ES-I3 (cell line): ENCODE results near the gene CPLX4.
A peak's percentile ranks its signal among the peaks of the same experiment; 100 is the strongest.

Source experiments
- H3K36me3 ChIP-seq: 2 replicates; pipeline ENCODE4 v1.6.1; 2013; ENCODE audit warnings: mild to moderate bottlenecking, low read length, control low read depth, moderate library complexity; ENCODE audit not compliant: insufficient read depth
- H3K4me1 ChIP-seq: 2 replicates; pipeline ENCODE4 v1.6.1; 2013; ENCODE audit warnings: mild to moderate bottlenecking, control low read depth, low read length; ENCODE audit not compliant: insufficient read depth
- H3K9ac ChIP-seq: 2 replicates; pipeline ENCODE4 v1.6.1; 2013; ENCODE audit warnings: low read depth, mild to moderate bottlenecking, low read length, moderate library complexity
- H3K9me3 ChIP-seq: 2 replicates; pipeline ENCODE4 v1.6.1; 2013; ENCODE audit warnings: mild to moderate bottlenecking, low read length, moderate library complexity; ENCODE audit not compliant: control insufficient read depth, insufficient read depth

The CPLX4 gene

DNA sequence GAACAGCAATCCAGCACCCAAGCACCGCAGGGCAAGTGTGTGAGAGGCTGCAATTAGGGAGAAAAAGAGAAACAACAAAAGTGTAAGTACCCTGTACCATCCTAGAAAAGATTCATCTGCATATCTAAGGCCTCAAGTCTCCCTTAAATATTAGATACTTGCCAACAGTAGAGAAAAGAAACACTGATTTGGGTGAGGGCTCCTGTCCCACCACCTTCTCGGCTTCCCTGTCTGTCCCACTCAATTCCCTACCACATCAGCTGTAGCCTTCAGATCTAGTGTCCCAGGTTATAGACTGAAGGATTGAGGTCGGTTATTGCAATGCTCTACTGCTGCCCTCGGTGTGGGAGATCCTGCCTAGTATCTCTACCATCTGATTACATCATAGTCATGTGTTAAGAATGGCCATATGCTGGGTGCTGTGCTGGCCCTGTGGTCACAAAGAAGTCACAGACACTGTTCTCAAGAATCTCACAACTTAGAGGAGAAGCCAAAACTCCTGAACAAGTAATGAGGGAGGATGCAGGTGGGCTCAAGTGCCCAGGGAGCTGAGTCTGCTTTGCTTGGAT lies 47.7 kb downstream of the CPLX4 start:
- H3K9me3 ChIP-seq = no peaks in the 10 kb centered on the region; the same call in 1 of the 2 replicates
- H3K36me3 ChIP-seq = no peaks in the 10 kb centered on the region

DNA sequence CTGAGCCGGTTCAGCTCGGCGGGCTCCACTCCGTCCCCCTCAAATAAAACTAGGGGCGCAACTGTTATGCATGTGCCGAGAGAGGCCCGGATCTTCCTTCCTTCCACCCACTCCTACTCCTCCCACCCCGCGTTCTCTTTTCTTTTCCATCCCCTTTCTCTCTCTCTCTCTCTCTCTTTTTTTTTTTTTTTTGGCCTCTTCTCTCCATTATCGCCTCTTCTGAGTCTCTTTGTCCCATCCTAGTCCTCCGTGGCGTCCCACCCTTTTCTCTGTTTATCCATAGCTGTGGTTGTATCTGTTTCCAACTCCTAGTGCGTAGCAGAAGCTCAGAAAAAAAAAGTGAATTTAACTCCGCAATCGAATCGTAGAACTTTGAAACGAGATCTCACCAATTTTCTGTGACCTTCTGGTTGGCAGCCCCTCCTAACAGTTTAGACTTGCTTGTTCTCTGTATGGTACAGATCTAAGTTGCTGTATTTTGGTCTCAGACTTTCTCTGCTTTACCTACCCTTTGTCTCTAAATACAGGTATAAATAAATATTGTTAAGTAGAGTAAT lies 48.8 kb downstream of the CPLX4 start:
- Histone ChIP-seq H3K9ac (peak overlapping the region; percentile 43; the same call in 1 of the 2 replicates), H3K36me3 (no peaks in the 10 kb centered on the region), H3K9me3 (no peaks in the 10 kb centered on the region; the same call in none of the 2 replicates), H3K4me1 (peaks cover 6% of the 10 kb centered on the region)

More for the DNA sequence above, 47.7 kb downstream of the CPLX4 start:
- Histone ChIP-seq H3K4me1 (peaks cover 6% of the 10 kb centered on the region), H3K9ac (no peak overlapping the region)

DNA sequence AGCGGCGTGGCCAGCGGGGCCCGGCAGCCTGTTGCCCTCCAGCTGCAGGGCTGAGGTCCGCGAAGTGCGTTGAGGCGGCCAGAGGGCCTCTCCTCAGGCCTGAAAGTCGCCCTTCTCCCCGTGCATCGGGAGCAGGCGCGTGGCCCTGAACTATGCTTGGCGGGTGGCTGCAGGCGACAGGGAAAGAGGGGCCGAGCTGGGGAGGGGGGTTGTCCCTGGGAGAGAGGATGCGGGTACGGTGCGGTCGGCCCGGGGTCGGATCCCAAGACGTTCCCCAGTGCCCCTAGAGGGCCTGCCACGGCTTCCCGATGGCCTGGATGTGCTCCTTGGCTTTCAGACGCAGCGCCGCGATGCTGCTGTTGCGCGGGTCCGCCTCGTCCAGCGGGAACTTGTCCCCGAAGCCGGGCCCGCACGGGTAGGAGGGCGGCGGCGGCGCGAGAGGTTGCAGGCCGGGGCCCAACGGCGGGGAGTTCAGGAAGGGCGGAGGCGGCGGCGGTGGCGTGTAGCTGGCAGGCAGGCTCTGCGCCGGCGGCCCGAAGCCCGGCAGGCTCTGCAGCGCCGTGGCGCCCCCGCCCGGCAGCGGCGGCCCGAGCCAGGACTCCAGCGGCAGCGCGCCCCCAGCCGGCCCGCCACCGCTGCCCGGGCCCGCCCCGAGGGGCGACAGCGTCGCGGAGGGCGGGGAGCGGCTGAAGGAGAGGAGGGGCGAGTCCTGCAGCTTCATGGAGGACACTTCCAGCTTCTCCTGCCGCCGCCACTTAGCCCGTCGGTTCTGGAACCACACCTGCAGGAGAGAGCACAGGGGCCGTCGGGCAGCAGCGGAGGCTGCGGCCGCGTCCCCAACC lies 49.5 kb downstream of the CPLX4 start:
- peak overlapping the region; percentile 65; the same call in 1 of the 2 replicates for H3K9ac ChIP-seq
- H3K36me3 ChIP-seq = no peaks in the 10 kb centered on the region
- no peaks in the 10 kb centered on the region; the same call in none of the 2 replicates for H3K9me3 ChIP-seq
- peaks cover 6% of the 10 kb centered on the region; the same call in 1 of the 2 replicates for H3K4me1 ChIP-seq

DNA sequence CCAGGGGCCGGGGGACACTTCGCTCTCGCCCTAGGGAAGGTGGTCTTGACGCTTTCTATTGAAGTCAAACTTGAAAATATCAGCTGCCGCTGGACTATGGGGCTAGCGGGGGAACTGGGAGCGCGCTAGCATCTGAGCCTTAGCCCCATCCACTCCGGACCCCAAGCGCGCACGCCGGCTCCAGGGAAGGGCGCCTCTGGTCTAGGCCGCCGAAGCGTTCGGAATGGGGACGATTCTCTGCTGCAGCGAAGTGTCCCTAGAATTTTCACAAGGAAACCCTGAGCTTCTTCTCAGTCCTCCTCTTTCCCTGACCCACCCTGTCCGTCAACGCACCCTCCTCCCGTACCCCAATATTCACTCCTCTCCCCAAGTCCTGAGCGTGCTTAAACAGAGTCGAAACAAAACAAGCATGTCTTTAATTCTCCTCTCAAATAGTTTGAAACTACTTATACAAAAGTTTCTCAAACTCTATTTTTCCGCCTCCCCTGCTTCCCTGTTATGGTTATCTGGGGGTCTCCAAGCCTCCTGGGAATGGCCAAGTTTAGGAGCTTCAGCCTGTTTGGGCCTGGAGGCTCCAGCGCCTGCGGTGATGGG lies 50.2 kb downstream of the CPLX4 start:
- peaks cover 6% of the 10 kb centered on the region; the same call in 1 of the 2 replicates for H3K4me1 ChIP-seq
- H3K36me3 ChIP-seq = no peaks in the 10 kb centered on the region
- H3K9me3 ChIP-seq = no peaks in the 10 kb centered on the region; the same call in none of the 2 replicates
- H3K9ac ChIP-seq = peak overlapping the region; percentile 65; the same call in 1 of the 2 replicates

DNA sequence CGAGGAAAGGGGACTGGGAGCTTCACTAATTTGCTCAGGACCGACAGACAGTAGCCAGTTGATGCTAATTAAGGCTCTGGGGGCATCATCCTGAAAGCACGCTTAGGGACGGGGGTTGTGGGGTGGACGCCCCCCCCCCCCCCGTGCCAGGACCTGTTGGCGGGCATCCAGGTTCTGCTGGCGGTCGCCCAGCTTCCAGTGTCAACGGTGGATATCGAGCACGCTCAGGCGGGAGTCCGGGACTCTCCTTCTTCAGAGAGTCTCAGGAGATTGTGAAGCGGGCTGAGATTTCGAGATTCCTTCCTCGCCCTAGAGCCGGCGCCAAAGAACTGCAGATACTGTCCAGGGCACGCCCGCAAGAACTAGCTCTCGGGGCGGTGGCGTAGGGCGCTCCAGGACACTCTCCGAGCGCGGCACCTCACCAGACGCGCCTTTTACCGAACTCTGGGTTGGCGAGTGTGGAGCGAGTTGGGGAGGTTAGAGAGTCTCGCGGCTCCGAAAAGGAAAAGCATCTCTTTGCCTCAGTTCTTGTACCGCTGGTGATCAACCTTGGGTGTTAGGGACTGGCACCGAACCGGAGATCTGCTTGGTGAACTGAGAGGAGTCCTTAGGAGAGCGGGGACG lies 50.8 kb downstream of the CPLX4 start:
- H3K4me1 ChIP-seq = peaks cover 6% of the 10 kb centered on the region; the same call in 1 of the 2 replicates
- H3K9me3 ChIP-seq = no peaks in the 10 kb centered on the region; the same call in none of the 2 replicates
- no peaks in the 10 kb centered on the region for H3K36me3 ChIP-seq
- H3K9ac ChIP-seq = no peak overlapping the region

DNA sequence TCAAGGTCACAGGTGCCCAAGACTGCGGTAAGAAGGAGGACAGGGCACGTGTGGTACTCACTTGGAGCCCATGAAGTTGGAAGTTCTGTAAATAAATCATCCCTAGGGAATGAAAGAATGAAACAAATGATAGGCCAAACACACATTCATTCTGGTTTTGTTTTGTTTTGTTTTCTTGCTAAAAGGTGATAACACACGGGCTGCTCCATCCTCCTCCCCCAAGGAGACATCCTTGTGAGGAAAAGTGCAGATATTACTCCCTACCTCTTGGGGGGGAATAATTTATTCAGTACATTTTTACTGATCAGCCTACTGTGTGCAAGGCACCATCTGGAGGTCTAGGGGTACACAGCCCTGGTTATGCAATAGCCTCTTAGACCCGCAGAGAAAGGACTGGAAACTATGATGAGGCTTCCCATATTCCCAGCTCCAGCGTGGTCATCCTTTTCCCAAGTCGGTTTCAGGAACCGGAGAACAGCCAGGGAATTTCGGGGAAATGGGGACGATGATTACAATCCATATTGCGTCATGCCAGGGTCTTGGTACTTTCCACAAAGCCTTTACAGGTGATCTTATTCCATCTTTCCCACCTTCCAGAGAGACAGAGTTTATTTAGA lies 51.5 kb downstream of the CPLX4 start:
- peaks cover 6% of the 10 kb centered on the region; the same call in 1 of the 2 replicates for H3K4me1 ChIP-seq
- no peak overlapping the region for H3K9ac ChIP-seq
- no peaks in the 10 kb centered on the region; the same call in none of the 2 replicates for H3K9me3 ChIP-seq
- no peaks in the 10 kb centered on the region for H3K36me3 ChIP-seq

DNA sequence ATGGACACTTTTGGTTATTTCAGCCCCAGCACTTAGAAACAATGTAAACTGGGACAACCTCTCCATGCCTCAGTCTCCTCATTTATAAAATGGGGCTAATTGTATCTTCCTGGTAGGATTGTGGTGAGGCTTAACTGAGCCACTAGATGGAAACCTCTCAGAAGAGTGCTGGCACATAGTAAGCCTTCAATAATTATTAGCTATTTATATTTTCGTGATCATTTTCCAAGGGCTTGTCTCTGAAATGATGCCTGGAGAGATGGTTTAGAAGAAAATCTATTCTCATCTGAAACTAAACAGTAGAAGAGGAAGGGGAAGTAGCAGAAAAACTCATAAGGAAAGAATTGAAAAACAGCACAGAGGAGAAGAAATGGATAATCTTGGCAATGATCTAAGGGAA lies 52.0 kb downstream of the CPLX4 start:
- Histone ChIP-seq H3K4me1 (peaks cover 6% of the 10 kb centered on the region; the same call in 1 of the 2 replicates), H3K9ac (no peak overlapping the region), H3K9me3 (no peaks in the 10 kb centered on the region; the same call in none of the 2 replicates), H3K36me3 (no peaks in the 10 kb centered on the region)

DNA sequence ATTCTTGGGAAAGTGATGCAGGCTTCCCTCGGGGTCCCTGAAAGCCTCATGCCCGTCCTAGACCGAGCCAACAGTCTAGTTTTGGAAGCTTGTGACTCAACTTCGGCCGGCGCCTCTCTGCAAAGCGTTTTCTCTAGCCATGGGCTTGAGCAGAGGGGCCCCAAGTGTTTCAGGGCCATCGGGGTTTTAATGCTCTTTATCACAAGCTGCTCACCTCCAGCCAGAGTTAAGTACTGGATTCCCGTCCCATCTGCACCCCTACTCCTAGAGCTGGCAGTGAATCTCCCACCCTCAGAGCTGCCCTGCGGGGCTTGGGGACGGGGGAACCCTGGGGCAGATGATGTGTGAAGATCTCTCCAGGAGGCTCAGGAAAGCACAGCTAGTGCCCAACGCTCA lies 52.5 kb downstream of the CPLX4 start:
- no peaks in the 10 kb centered on the region for H3K36me3 ChIP-seq
- no peaks in the 10 kb centered on the region; the same call in none of the 2 replicates for H3K9me3 ChIP-seq
- no peak overlapping the region for H3K9ac ChIP-seq
- peaks cover 4% of the 10 kb centered on the region; the same call in 1 of the 2 replicates for H3K4me1 ChIP-seq

DNA sequence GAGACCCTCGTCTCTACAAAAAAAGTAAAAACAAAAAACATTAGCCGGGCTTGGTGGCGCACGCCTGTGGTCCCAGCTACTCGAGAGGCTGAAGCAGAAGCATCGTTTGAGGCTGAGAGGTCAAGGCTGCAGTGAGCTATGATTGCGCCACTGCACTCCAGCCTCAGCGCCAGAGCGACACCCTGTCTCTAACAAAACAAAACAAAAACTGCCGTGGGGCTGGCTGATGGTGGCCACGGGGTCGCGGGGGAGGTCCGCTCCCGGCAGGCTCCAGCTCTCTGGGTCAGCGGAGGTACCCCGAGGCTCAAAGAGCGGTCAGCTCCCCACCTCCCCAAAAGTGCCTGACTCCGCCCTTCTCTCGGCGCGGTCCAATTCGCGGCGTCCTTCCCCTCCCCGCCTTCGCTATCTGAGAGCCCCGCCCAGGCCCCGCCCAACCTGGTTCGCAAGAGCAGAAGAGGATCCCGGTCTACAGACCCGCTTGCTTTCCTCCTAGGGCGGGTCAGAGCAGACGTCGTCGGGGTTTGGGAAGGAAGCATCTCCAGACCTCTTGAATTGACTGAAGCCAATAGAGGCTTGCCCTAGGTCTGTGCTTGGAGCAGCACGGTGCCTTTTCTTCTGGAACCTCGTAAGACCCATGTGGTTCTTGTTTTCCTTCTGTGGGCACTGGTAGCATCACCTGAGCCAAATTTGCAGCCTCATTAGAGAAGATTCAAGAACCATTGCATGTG lies 53.0 kb downstream of the CPLX4 start:
- H3K4me1 ChIP-seq = no peaks in the 10 kb centered on the region; the same call in 1 of the 2 replicates

DNA sequence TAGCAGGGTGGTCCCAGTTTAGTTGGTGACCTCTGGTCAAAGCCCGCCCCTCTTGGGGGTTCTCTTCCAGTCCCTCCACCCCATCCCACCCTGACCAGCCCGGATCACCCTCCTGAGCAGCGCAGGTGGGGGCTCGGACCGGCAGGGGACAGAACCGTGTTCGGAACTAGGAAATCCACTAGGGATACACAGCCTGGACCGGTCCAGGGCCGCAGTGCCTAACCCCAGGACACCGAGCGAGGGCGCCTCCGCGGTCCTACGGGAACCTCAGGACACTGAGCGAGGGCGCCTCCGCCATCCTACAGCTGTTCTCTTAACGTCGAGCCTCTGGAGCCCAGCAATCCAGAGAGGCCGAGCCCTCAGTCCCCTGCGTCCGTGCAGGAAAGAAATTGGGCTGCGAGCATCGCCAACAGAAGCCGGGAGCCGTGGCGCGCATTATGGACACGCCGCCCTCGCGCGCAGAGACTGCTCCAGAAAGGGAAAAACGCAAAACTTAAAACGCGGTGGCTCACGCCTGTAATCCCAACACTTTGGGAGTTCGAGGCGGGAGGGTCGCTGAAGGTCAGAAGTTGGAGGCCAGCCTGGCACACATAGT lies 53.7 kb downstream of the CPLX4 start:
- no peaks in the 10 kb centered on the region for H3K4me1 ChIP-seq
- no peak overlapping the region for H3K9ac ChIP-seq
- no peaks in the 10 kb centered on the region; the same call in 1 of the 2 replicates for H3K9me3 ChIP-seq
- H3K36me3 ChIP-seq = no peaks in the 10 kb centered on the region

More for the DNA sequence above, 53.0 kb downstream of the CPLX4 start:
- H3K9ac ChIP-seq = peak overlapping the region; percentile 46; the same call in 1 of the 2 replicates
- H3K36me3 ChIP-seq = no peaks in the 10 kb centered on the region
- H3K9me3 ChIP-seq = no peaks in the 10 kb centered on the region; the same call in none of the 2 replicates

DNA sequence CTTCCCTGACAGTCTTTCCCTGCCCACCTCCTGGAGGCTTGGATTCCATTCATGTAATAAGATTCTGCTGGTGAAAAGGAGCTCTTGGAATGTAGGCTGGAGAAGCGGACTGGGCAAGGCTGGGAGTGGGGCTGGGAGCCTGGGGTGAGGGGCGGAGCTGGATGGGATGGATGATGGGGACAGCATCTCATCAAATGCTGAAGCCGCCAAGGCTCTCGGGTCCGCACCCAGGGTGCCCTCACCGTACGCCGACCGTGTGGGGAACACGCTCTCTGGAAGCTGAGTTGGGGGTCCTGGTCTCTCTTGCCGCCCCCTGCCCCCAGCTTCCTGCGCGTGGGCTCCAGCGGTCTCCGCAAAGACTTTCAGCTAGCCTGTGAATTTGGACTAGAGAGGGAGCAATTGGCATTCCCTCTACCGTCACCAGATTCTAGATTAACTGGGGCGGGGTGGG lies 54.3 kb downstream of the CPLX4 start:
- H3K9me3 ChIP-seq = no peaks in the 10 kb centered on the region; the same call in 1 of the 2 replicates
- H3K9ac ChIP-seq = no peak overlapping the region
- no peaks in the 10 kb centered on the region for H3K4me1 ChIP-seq
- H3K36me3 ChIP-seq = no peaks in the 10 kb centered on the region

DNA sequence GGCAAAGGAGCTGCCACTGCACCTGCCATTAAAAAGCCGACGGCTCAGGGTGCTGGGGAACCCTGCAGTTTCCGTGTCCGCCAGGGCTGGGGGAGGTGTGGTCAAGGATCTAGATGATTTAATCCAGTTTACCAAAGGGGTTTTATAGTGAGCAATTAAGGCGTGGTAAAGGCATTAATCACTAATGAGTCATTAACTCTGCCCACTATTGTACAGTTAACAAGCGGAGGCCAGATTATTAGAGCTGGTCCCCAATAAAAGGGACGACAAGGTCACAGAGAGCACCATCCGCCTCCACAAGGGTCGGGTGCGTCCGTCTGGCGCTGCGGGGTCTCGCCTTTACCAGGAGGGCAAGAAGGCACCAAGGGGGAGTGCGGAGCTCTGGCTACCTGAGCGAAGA lies 54.8 kb downstream of the CPLX4 start:
- H3K9ac ChIP-seq = no peak overlapping the region
- no peaks in the 10 kb centered on the region for H3K36me3 ChIP-seq
- no peaks in the 10 kb centered on the region for H3K4me1 ChIP-seq
- H3K9me3 ChIP-seq = no peaks in the 10 kb centered on the region; the same call in 1 of the 2 replicates
